Measurements from ENCODE around the gene NLRP13. TPM values are rescaled to one million over a fixed set of nuclear protein-coding genes. Genes with fewer than 3 reads are reported as not detected.
"Not testable (repeated sequence)": the region's sequence is repeated elsewhere in the genome, so short reads cannot be mapped to it uniquely, and the experiment has no call there.

The NLRP13 gene
- polyA plus RNA-seq, 2 of the 4 experiments (the other 2 are of a cell fraction): not detected

- TF ChIP-seq PHF8 (IDR thresholded peaks at IDR 0.05; ENCODE audit: borderline replicate concordance, low read depth) (no peak), FOXS1 (CRISPR knock-in tag; IDR thresholded peaks at IDR 0.05) (no peak), GATA3 (IDR thresholded peaks at IDR 0.05; ENCODE audit: borderline replicate concordance) (no peak)
Measured at GRCh38 chr19:55930996-55931515, 1.1 kb downstream of the NLRP13 start (continued).

GRCh38 chr19:55929258-55929657 lies 2.9 kb downstream of the NLRP13 start:
- DNase-seq (ENCODE audit: low read depth in 1 of 2, low spot score in 1 of 2); H3K27ac ChIP-seq; H3K4me1 ChIP-seq; CTCF ChIA-PET; H3K9me3 ChIP-seq; FAIRE-seq; ATAC-seq; H3K4me3 ChIP-seq; H3K4me2 ChIP-seq; POLR2A ChIA-PET: not testable (repeated sequence)
- 33% methylated on average over 5 of the region's 5 CpGs for WGBS (ENCODE audit: missing lambda C conversion rate)

GRCh38 chr19:55927991-55928390 lies 4.1 kb downstream of the NLRP13 start:
- TF ChIP-seq CEBPB (IDR thresholded peaks at IDR 0.05): no peak
- no peak for TF ChIP-seq BHLHE40 (IDR thresholded peaks at IDR 0.05; ENCODE audit: low read depth, low read length)
- no peak for TF ChIP-seq HDAC2 (IDR thresholded peaks at IDR 0.05)
- TF ChIP-seq RFX5 (IDR thresholded peaks at IDR 0.05): no peak
- no peak for TF ChIP-seq CBX2 (IDR thresholded peaks at IDR 0.05; ENCODE audit: borderline replicate concordance, low read depth)
- no peak for TF ChIP-seq JUN (IDR thresholded peaks at IDR 0.05)
- TF ChIP-seq GATA3 (IDR thresholded peaks at IDR 0.05; ENCODE audit: borderline replicate concordance): no peak
- TF ChIP-seq CTCF (IDR thresholded peaks at IDR 0.05): no peak
- TF ChIP-seq SMC3 (IDR thresholded peaks at IDR 0.05): no peak
- no peak for TF ChIP-seq ZSCAN20 (CRISPR knock-in tag; IDR thresholded peaks at IDR 0.05)
- no peak for TF ChIP-seq RAD21 (conservative IDR thresholded peaks at IDR 0.05 in 1 of 2, IDR thresholded peaks at IDR 0.05 in 1 of 2)
- Histone ChIP-seq H3K4me1 (no peaks in the 10 kb centered on the region), H3K9me3 (no peaks in the 10 kb centered on the region; the same call in 2 of the 3 replicates), H3K4me2 (no peak overlapping the region), H3K27ac (no peak overlapping the region), H3K4me3 (no peak overlapping the region)
- DNase-seq (ENCODE audit: low read depth in 1 of 2, low spot score in 1 of 2) (no peak), ATAC-seq (no peak), FAIRE-seq (no peak)
- ChIA-PET POLR2A (no interaction called here), CTCF (no interaction called here)
- 7% methylated on average over 8 of the region's 8 CpGs for WGBS (ENCODE audit: missing lambda C conversion rate)

DNA sequence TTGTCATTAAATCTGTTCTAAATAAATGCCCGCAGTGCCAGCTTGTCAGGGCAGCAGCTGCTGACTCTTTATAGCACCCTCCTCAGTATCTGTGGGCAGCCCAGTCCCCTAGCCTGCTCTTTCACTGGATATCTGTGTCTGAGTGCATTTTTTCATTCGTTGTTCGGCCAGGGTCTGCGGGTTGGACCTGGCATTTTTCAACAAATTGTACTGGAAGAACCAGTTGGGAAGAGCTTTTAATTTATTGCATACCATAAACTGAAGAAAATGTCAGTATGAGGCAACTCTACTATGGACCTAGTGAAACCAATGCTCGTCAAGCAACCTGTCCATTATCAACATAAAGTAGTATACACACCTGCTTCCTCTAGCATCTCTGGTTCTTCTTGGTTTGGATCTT lies 8.6 kb downstream of the NLRP13 start:
- Histone ChIP-seq H3K4me1 (no peaks in the 10 kb centered on the region), H3K4me2 (no peak overlapping the region), H3K27ac (no peak overlapping the region), H3K9me3 (peaks cover 10% of the 10 kb centered on the region; the same call in 2 of the 3 replicates), H3K4me3 (no peak overlapping the region)
- ChIA-PET CTCF (no interaction called here), POLR2A (no interaction called here)
- ATAC-seq (no peak), FAIRE-seq (no peak), DNase-seq (ENCODE audit: low read depth in 1 of 2, low spot score in 1 of 2) (no peak)
- WGBS (ENCODE audit: missing lambda C conversion rate): 2% methylated on average over 5 of the region's 5 CpGs
- TF ChIP-seq RNF2 (IDR thresholded peaks at IDR 0.05; ENCODE audit: borderline replicate concordance, low read depth) (no peak), BHLHE40 (IDR thresholded peaks at IDR 0.05; ENCODE audit: low read depth, low read length) (no peak), FOSB (CRISPR knock-in tag; IDR thresholded peaks at IDR 0.05) (no peak), NPAS2 (CRISPR knock-in tag; IDR thresholded peaks at IDR 0.05; ENCODE audit: borderline replicate concordance) (no peak), TP53 (CRISPR knock-in tag; IDR thresholded peaks at IDR 0.05) (no peak), EP300 (IDR thresholded peaks at IDR 0.05) (no peak)
